ENCODE results near the gene ARHGAP10.
A peak's percentile ranks its signal among the peaks of the same experiment; 100 is the strongest.
"Not testable (repeated sequence)": the region's sequence is repeated elsewhere in the genome, so short reads cannot be mapped to it uniquely, and the experiment has no call there.

The ARHGAP10 gene

GRCh38 chr4:147960971-147961370, 229.1 kb downstream of the ARHGAP10 start:
- DNase-seq: no peak

DNA sequence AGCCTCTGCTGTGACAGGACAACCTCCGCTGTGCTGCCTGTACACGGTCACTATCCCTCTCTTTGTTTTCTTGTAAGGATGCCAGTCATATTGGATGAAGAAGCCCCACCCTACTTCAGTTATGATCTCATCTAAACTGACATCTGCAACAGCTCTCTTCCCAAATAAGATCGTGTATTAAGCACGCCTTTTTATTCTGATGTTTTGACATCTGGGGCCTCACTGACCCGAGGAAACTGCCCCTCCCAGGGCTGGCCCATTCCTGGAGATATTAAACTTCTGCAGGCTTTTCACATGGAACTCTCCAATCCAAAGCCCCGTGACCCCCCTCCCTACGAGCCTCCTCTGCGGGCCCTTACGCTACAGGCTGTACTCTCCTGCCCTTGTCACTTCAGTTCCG, 232.0 kb downstream of the ARHGAP10 start:
- no peak for DNase-seq

GRCh38 chr4:147964266-147964880, 232.5 kb downstream of the ARHGAP10 start:
- DNase-seq: no peak

DNA sequence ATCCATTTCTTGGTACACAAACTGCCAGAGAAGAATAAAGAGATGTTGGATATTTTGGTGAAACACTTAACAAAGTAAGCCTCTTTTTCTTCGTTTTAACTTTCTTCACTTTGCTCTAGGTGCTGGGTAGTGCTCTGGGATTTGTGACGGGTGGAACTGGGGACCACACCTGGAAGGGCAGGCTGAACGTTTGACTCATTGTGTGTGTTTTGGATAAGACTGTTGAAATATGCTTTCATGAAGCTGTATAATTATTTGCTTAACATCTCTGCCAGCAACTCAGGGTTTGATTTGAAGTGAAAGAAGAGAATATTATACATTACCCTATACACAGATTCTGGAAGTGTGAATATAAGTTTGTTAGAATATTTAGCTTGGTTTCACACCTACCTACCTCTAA, 233.2 kb downstream of the ARHGAP10 start:
- no peak for DNase-seq

DNA sequence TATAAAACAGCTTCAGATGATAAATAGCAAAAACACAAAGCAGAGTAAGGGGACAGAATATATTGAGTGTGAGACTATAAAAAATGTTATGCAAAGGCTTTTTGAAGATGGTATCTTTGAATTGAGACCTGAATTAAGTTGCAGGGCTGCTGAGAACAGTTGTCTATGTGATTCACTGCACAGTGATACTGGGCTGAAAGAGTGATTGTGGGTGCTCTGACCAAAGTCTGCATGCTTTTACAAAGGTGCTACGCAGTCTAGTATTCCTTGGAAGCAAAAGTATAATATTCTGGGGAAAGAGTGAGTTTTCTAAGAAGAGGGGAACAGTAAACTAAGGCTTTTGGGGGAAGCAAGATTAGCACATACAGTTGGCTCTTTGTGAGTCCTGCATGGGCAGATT, 234.0 kb downstream of the ARHGAP10 start:
- no peak for DNase-seq

DNA sequence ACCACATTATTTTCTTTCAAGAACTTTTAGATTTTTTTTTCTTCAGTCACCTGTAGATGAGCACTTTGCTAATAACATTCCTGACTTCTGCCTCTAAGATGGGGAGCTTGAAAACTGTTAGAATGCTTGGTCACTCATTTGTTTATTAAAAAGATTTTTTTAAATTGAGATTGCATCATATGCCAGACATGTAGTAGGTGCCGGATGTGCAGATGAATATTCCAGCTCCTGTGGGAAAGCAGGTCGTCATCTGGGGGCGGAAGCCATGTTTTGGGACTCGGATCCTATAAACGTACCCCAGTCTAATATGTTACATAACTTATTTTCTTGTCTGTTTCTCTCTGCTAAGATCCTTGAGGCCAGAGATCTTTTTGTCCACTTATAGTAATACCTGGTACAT, 236.8 kb downstream of the ARHGAP10 start:
- no peak for DNase-seq

- peak; percentile 17 for DNase-seq
Observed at GRCh38 chr4:147969573-147970385, 237.9 kb downstream of the ARHGAP10 start.

GRCh38 chr4:147971116-147971515, 239.2 kb downstream of the ARHGAP10 start:
- DNase-seq: peak; percentile 31

GRCh38 chr4:147975325-147975724, 243.4 kb downstream of the ARHGAP10 start:
- DNase-seq: peak; percentile 49

- DNase-seq: no peak
Observed at GRCh38 chr4:147975933-147976928, 244.3 kb downstream of the ARHGAP10 start.

- peak; percentile 47 for DNase-seq
Observed at GRCh38 chr4:147980586-147980985, 248.7 kb downstream of the ARHGAP10 start.

- no peak for DNase-seq
Observed at GRCh38 chr4:147981305-147981704, 249.4 kb downstream of the ARHGAP10 start.

GRCh38 chr4:147984065-147984777, 252.3 kb downstream of the ARHGAP10 start:
- DNase-seq: peak; percentile 19

GRCh38 chr4:147984778-147985138, 252.9 kb downstream of the ARHGAP10 start:
- no peak for DNase-seq

- DNase-seq: no peak
Observed at GRCh38 chr4:147985376-147985775, 253.5 kb downstream of the ARHGAP10 start.

GRCh38 chr4:147987252-147987651, 255.4 kb downstream of the ARHGAP10 start:
- peak; percentile 16 for DNase-seq

DNA sequence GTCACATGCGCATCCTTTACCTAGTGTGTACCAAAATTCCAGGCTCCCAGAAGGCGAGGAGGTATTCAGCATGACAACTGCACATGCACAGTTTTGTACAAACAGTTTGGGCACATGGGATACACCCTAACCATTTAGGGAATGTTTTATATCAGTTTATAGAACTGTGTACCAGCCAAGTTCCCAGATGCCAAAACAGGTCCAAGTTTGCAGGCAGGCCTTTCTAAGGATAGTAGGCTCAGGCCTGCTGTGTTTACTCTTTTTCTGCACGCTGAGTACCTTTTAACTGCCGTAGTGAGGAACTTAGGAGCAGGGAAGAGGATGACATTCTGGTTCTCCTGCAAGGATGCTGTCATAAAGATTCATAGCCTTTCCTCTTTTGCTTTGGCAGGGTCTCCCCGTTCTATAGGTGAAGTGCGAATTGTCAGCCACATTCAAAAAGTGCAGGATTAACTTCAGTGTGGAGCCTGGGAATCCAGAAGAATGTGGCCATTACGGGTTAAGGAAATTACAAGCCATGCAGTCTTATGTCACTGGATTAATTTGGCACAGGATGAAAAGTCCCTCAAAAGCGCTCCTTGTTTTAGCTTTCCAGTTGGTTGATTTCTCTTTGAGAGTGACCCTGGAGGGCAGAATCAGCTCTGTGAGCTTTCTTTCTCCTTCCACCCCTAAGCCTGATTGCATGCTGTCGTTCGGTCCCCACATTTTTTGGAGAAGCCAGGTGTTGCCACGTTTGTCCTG, 259.8 kb downstream of the ARHGAP10 start:
- DNase-seq: no peak

GRCh38 chr4:147994076-147994475, 262.2 kb downstream of the ARHGAP10 start:
- DNase-seq: peak; percentile 83

- no peak for DNase-seq
Observed at GRCh38 chr4:147994491-147995385, 262.9 kb downstream of the ARHGAP10 start.

DNA sequence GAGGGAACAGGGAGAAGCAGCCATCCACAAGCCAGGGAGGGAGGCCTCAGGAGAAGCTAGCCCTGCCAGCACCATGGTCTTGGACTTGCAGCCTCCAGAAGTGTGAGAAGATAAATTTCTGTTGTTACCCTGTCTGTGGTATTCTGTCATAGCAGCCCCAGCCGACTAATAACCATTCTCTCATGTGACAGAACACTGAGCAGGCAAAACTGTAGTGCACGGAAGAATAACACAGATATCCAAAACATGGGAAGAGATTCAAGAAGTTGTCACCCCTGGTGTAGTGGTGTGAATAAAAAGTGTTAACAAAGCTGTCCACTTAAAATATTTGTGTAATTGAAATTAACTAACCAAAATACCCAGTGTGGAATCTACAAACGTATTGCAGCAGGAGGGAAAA, 265.0 kb downstream of the ARHGAP10 start:
- no peak for DNase-seq

DNA sequence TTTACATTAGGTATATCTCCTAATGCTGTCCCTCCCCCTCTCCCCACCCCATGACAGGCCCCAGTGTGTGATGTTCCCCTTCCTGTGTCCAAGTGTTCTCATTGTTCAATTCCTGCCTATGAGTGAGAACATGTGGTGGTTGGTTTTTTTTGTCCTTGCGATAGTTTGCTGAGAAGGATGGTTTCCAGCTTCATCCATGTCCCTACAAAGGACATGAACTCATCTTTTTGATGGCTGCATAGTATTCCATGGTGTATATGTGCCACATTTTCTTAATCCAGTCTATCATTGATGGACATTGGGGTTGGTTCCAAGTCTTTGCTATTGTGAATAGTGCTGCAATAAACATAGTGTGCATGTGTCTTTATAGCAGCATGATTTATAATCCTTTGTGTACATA, 268.1 kb downstream of the ARHGAP10 start:
- DNase-seq: not testable (repeated sequence)

Measured in inflammatory macrophage treated with lipopolysaccharide for 4 hours (primary cell).